IMR-90 (cell line): ENCODE results near the gene TOM1L1. TPM values are rescaled to one million over a fixed set of nuclear protein-coding genes. Genes with fewer than 3 reads are reported as not detected.

ENCODE experiments used
- ATAC-seq: fragments of 200-7000 bp; cut with Tn5 transposase; 2 replicates; pipeline ENCODE4 v1.9.1; 2020; ENCODE audit warnings: low read depth, mild to moderate bottlenecking, moderate library complexity
- BruUV-seq: library from RNA; stranded (reverse); fragments of 400-500 nt; replicated peaks from 2 replicates; lab custom pipeline; 2021; lab: Mats Ljungman, UMichigan
- CTCF ChIA-PET: fragments of 300-600 bp; formaldehyde crosslinking; extraction: SDS; loops from one replicate; lab custom pipeline; 2021; ENCODE audit warnings: antibody characterized with exemption; lab: Yijun Ruan, JAX
- POLR2A ChIA-PET: fragments of 300-600 bp; sonication (Branson Sonifier 250); formaldehyde crosslinking; loops from one replicate; lab custom pipeline; 2022; ENCODE audit warnings: antibody characterized with exemption; ENCODE audit not compliant: unreplicated experiment; lab: Charles Lee
- DNase-seq: peaks from one replicate; pipeline ENCODE4 v3.0.0; 2013
- H2AFZ ChIP-seq: replicated peaks from 2 replicates; pipeline ENCODE3; 2013; ENCODE audit warnings: low read length, mild to moderate bottlenecking; ENCODE audit not compliant: poor library complexity
- H2AK5ac ChIP-seq: 2 replicates; pipeline ENCODE4 v1.6.1; 2013; ENCODE audit warnings: low read depth, low read length, inconsistent platforms
- H2AK9ac ChIP-seq: replicated peaks from 2 replicates; pipeline ENCODE3; 2013; ENCODE audit warnings: mild to moderate bottlenecking, low read depth, low read length, moderate library complexity; ENCODE audit not compliant: poor library complexity
- H2BK120ac ChIP-seq: 2 replicates; pipeline ENCODE4 v1.6.1; 2013; ENCODE audit warnings: low read depth, low read length, inconsistent platforms
- H2BK15ac ChIP-seq: 3 replicates; pipeline ENCODE4 v1.6.1; 2013; ENCODE audit warnings: low read depth, low read length, inconsistent platforms
- H2BK20ac ChIP-seq: 2 replicates; pipeline ENCODE4 v1.6.1; 2013; ENCODE audit warnings: low read depth, mild to moderate bottlenecking, inconsistent platforms, low read length, moderate library complexity
- H2BK5ac ChIP-seq: 2 replicates; pipeline ENCODE4 v1.6.1; 2013; ENCODE audit warnings: mild to moderate bottlenecking, low read depth, low read length, inconsistent platforms; ENCODE audit not compliant: poor library complexity, severe bottlenecking
- H3K14ac ChIP-seq: replicated peaks from 2 replicates; pipeline ENCODE4 v1.6.1; 2013; ENCODE audit warnings: low read depth, low read length, inconsistent platforms
- H3K18ac ChIP-seq: 2 replicates; pipeline ENCODE4 v1.6.1; 2013; ENCODE audit warnings: low read depth, low read length, control low read depth
- H3K23ac ChIP-seq: 2 replicates; pipeline ENCODE4 v1.6.1; 2013; ENCODE audit warnings: low read depth, low read length, inconsistent platforms
- H3K27ac ChIP-seq: 2 replicates; pipeline ENCODE4 v1.5.1; 2013; ENCODE audit warnings: mild to moderate bottlenecking, control low read depth, low read length; ENCODE audit not compliant: insufficient read depth
- H3K27me3 ChIP-seq: 2 replicates; pipeline ENCODE4 v1.6.1; 2013; ENCODE audit warnings: low read length; ENCODE audit not compliant: control insufficient read depth, insufficient read depth
- H3K36me3 ChIP-seq: 2 replicates; pipeline ENCODE4 v1.6.1; 2013; ENCODE audit warnings: low read length, mixed read lengths; ENCODE audit not compliant: control insufficient read depth, insufficient read depth
- H3K4ac ChIP-seq: 2 replicates; pipeline ENCODE4 v1.6.1; 2013; ENCODE audit warnings: low read depth, low read length, inconsistent platforms
- H3K4me1 ChIP-seq: 2 replicates; pipeline ENCODE4 v1.6.1; 2013; ENCODE audit warnings: low read length, mixed read lengths; ENCODE audit not compliant: control insufficient read depth, insufficient read depth
- H3K4me2 ChIP-seq: 2 replicates; pipeline ENCODE4 v1.6.1; 2013; ENCODE audit warnings: low read depth, mild to moderate bottlenecking, control low read depth, low read length, moderate library complexity
- H3K4me3 ChIP-seq: 2 replicates; pipeline ENCODE4 v1.5.1; 2013; ENCODE audit warnings: low read depth, mild to moderate bottlenecking, control low read depth, low read length, moderate library complexity; ENCODE audit not compliant: insufficient read depth
- H3K56ac ChIP-seq: 2 replicates; pipeline ENCODE4 v1.6.1; 2013; ENCODE audit warnings: low read length, inconsistent platforms; ENCODE audit not compliant: insufficient read depth; ENCODE audit errors: extremely low read depth
- H3K79me1 ChIP-seq, 2 experiments: 2 replicates each; pipeline ENCODE4 v1.6.1; 2013; ENCODE audit warnings: low read length in 2 of 2, inconsistent platforms in 1 of 2, low read depth in 1 of 2
- H3K9ac ChIP-seq: 2 replicates; pipeline ENCODE4 v1.6.1; 2013; ENCODE audit warnings: low read depth, low read length, control low read depth
- H3K9me1 ChIP-seq: 2 replicates; pipeline ENCODE4 v1.6.1; 2013; ENCODE audit warnings: low read length, inconsistent platforms; ENCODE audit not compliant: insufficient read depth
- H3K9me3 ChIP-seq: 2 replicates; pipeline ENCODE4 v1.6.1; 2013; ENCODE audit warnings: low read length; ENCODE audit not compliant: control insufficient read depth, insufficient read depth
- H4K20me1 ChIP-seq: 2 replicates; pipeline ENCODE4 v1.6.1; 2013; ENCODE audit warnings: low read length, inconsistent platforms; ENCODE audit not compliant: insufficient read depth
- H4K5ac ChIP-seq: 2 replicates; pipeline ENCODE4 v1.6.1; 2013; ENCODE audit warnings: mild to moderate bottlenecking, low read depth, low read length, control low read depth
- H4K8ac ChIP-seq, 2 experiments: 2 replicates each; pipeline ENCODE4 v1.6.1; 2013; ENCODE audit warnings: low read depth in 2 of 2, low read length in 2 of 2, control low read depth in 1 of 2, inconsistent platforms in 1 of 2
- H4K91ac ChIP-seq: 2 replicates; pipeline ENCODE4 v1.6.1; 2013; ENCODE audit warnings: low read depth, low read length, inconsistent platforms; ENCODE audit not compliant: insufficient read depth
- BHLHE40 ChIP-seq: fragments of 150-350 bp; IDR thresholded peaks from 2 replicates; pipeline ENCODE4 v1.6.1; 2016; ENCODE audit warnings: mild to moderate bottlenecking, low read depth, low read length
- CEBPB ChIP-seq: IDR thresholded peaks from 2 replicates; pipeline ENCODE4 v1.6.1; 2012; ENCODE audit warnings: low read depth, low read length, improper control_type of control experiment
- CHD1 ChIP-seq: IDR thresholded peaks from 2 replicates; pipeline ENCODE4 v1.6.1; 2012; ENCODE audit warnings: low read depth, low read length, improper control_type of control experiment
- CTCF ChIP-seq: conservative IDR thresholded peaks from 2 replicates; pipeline ENCODE4 v1.5.1; 2012; ENCODE audit warnings: mild to moderate bottlenecking, low read depth, low read length, improper control_type of control experiment
- FOS ChIP-seq: fragments of 150-350 bp; IDR thresholded peaks from 2 replicates; pipeline ENCODE4 v1.6.1; 2016; ENCODE audit warnings: low read depth, low read length
- MAFK ChIP-seq: IDR thresholded peaks from 2 replicates; pipeline ENCODE4 v1.6.1; 2012; ENCODE audit warnings: low read depth, low read length, improper control_type of control experiment
- MAZ ChIP-seq: IDR thresholded peaks from 2 replicates; pipeline ENCODE4 v1.6.1; 2012; ENCODE audit warnings: low read depth, mild to moderate bottlenecking, low read length, improper control_type of control experiment, moderate library complexity, borderline replicate concordance
- MXI1 ChIP-seq: IDR thresholded peaks from 2 replicates; pipeline ENCODE4 v1.6.1; 2012; ENCODE audit warnings: low read depth, mild to moderate bottlenecking, low read length, moderate library complexity, borderline replicate concordance
- NFE2L2 ChIP-seq: fragments of 150-350 bp; IDR thresholded peaks from 2 replicates; pipeline ENCODE4 v1.6.1; 2016; ENCODE audit warnings: low read depth, mild to moderate bottlenecking, low read length
- POLR2A ChIP-seq: IDR thresholded peaks from 2 replicates; pipeline ENCODE4 v1.6.1; 2012; ENCODE audit warnings: mild to moderate bottlenecking, low read depth, low read length
- RAD21 ChIP-seq: IDR thresholded peaks from 2 replicates; pipeline ENCODE4 v1.6.1; 2012; ENCODE audit warnings: low read length, improper control_type of control experiment
- RCOR1 ChIP-seq: IDR thresholded peaks from 2 replicates; pipeline ENCODE4 v1.6.1; 2012; ENCODE audit warnings: mild to moderate bottlenecking, low read length, improper control_type of control experiment; ENCODE audit not compliant: insufficient replicate concordance
- RFX5 ChIP-seq: IDR thresholded peaks from 2 replicates; pipeline ENCODE4 v1.8.0; 2012; ENCODE audit warnings: low read depth, mild to moderate bottlenecking, low read length, moderate library complexity
- SMC3 ChIP-seq: fragments of 150-350 bp; IDR thresholded peaks from 2 replicates; pipeline ENCODE4 v1.6.1; 2016; ENCODE audit warnings: low read depth, mild to moderate bottlenecking, antibody characterized with exemption, low read length, moderate library complexity
- USF2 ChIP-seq: fragments of 150-350 bp; IDR thresholded peaks from 2 replicates; pipeline ENCODE4 v1.6.1; 2017; ENCODE audit warnings: mild to moderate bottlenecking, antibody characterized with exemption, low read length, low read depth
- WGBS, 2 experiments: methylation state at CpG; one replicate each; pipeline versions ENCODE4 v1.1.5 to v1.1.7; 2013; ENCODE audit warnings: missing lambda C conversion rate in 2 of 2; ENCODE audit not compliant: insufficient read length in 1 of 2; ENCODE audit errors: extremely low coverage in 2 of 2; 5-methylcytosine and 5-hydroxymethylcytosine counted together
- dilution Hi-C: fragments of 300-500 bp; cut with HindIII; formaldehyde crosslinking; loops from one replicate; pipeline ENCODE4 v1.14.3; 2018; ENCODE audit warnings: low sequenced_read_pairs; ENCODE audit not compliant: unreplicated experiment
- in situ Hi-C: fragments of 300-500 bp; cut with MboI; formaldehyde crosslinking; loops from 3 replicates; pipeline ENCODE4 v1.14.3; 2019; ENCODE audit warnings: low sequenced_read_pairs, inconsistent platforms, mixed read lengths
- intact Hi-C: fragments of 100-400 bp; cut with micrococcal nuclease; formaldehyde crosslinking; loops from 2 replicates; pipeline ENCODE4 v1.10.0; 2022
- polyA plus RNA-seq, 3 experiments: library from polyadenylated mRNA; depleted of rRNA; stranded (reverse); fragments of >200 nt; gene quantifications; 2 replicates each; pipeline ENCODE4 v1.2.3, GENCODE V29; 2012; ENCODE audit warnings: low replicate concordance in 1 of 3
- total RNA-seq: library from RNA; depleted of rRNA; stranded (reverse); fragments of >200 nt; gene quantifications from 2 replicates; pipeline ENCODE4 v1.2.3, GENCODE V29; 2012
- TF ChIP-seq, protein P1 (sequence below): fragments of 150-350 bp; IDR thresholded peaks from 2 replicates; pipeline ENCODE4 v1.6.1; 2016; ENCODE audit warnings: low read depth, mild to moderate bottlenecking, low read length, moderate library complexity, borderline replicate concordance

TOM1L1 gene
- total and polyA plus RNA-seq, 2 of the 4 experiments (the other 2 are of a cell fraction) = 13.0 to 20.1 TPM

- Histone ChIP-seq H3K27me3 (no peaks in the 10 kb centered on the region), H4K5ac (no peak overlapping the region), H3K27ac (no peak overlapping the region), H2AFZ (no peak overlapping the region), H3K14ac (no peak overlapping the region), H3K4ac (no peak overlapping the region), H3K56ac (no peak overlapping the region), H3K4me1 (no peaks in the 10 kb centered on the region), H4K8ac (no peak overlapping the region), H2AK9ac (no peak overlapping the region), H3K23ac (no peak overlapping the region), H2BK120ac (no peak overlapping the region), H2BK5ac (no peak overlapping the region), H3K9me3 (no peaks in the 10 kb centered on the region), H4K91ac (no peak overlapping the region), H3K9ac (no peak overlapping the region), H3K4me2 (no peak overlapping the region), H3K36me3 (peaks cover 2% of the 10 kb centered on the region; the same call in 1 of the 2 replicates), H2AK5ac (no peak overlapping the region), H3K79me1 (no peaks in the 10 kb centered on the region; a peak in 1 of 4 replicates), H4K20me1 (no peaks in the 10 kb centered on the region; the same call in 1 of the 2 replicates), H2BK15ac (no peak overlapping the region), H3K18ac (no peak overlapping the region), H2BK20ac (no peak overlapping the region), H3K9me1 (no peaks in the 10 kb centered on the region), H3K4me3 (no peak overlapping the region)
- WGBS, 2 experiments = no CpG with 5 or more reads among the region's 1 CpG
- in situ Hi-C loops (loop anchor here (5.0 kb wide), 1 partner anchor 311 kb away; no protein-coding TSS in a partner anchor), intact Hi-C loops (no loop called here), dilution Hi-C loops (no loop called here)
- DNase-seq = no peak
- POLR2A ChIA-PET = no interaction called here
- CTCF ChIA-PET = interaction anchor here (0.7 to 1.6 kb wide), 2 partner anchors 18 to 319 kb away, joined by 3 to 4 read pairs; no protein-coding TSS in a partner anchor
- BruUV-seq = no TSS peak
- ATAC-seq = no peak
- TF ChIP-seq NFE2L2 = no peak
- no peak for TF ChIP-seq CTCF
- TF ChIP-seq MXI1 = no peak
- TF ChIP-seq RAD21 = no peak
- TF ChIP-seq POLR2A = no peak
- TF ChIP-seq, protein P1, sequence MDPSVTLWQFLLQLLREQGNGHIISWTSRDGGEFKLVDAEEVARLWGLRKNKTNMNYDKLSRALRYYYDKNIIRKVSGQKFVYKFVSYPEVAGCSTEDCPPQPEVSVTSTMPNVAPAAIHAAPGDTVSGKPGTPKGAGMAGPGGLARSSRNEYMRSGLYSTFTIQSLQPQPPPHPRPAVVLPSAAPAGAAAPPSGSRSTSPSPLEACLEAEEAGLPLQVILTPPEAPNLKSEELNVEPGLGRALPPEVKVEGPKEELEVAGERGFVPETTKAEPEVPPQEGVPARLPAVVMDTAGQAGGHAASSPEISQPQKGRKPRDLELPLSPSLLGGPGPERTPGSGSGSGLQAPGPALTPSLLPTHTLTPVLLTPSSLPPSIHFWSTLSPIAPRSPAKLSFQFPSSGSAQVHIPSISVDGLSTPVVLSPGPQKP = no peak
- no peak for TF ChIP-seq FOS
- no peak for TF ChIP-seq USF2
- TF ChIP-seq RCOR1 = no peak
- TF ChIP-seq MAFK = no peak
- TF ChIP-seq CEBPB = no peak
- TF ChIP-seq SMC3 = no peak
- TF ChIP-seq RFX5 = no peak
- TF ChIP-seq MAZ = no peak
- TF ChIP-seq BHLHE40 = no peak
- no peak for TF ChIP-seq CHD1
Observed at GRCh38 chr17:54991567-54991966, 90.9 kb downstream of the TOM1L1 start.
